ENCODE data around the gene VWF.

GRCh38 chr12:5976196-5976595 lies 148.3 kb downstream of the VWF start:
- TF ChIP-seq POLR2AphosphoS5 (IDR thresholded peaks at IDR 0.05; ENCODE audit: borderline replicate concordance, low read depth, low read length) (no peak), EZH2 (IDR thresholded peaks at IDR 0.05) (no peak)
